Fibroblast of skin of left quadriceps (primary cell): ENCODE results near the gene TARP.

Source experiments
- DNase-seq, 2 experiments: peaks; one replicate each; pipeline ENCODE4 v3.0.0-alpha.2; 2013; ENCODE audit warnings: low read depth in 2 of 2

TARP gene

GRCh38 chr7:38217672-38218071, 55.8 kb downstream of the TARP start:
- DNase-seq = no peak

- peak; percentile 76 to 78 for DNase-seq
These were observed 57.4 kb downstream of the TARP start for GRCh38 chr7:38215735-38216670.

GRCh38 chr7:38215115-38215514, 58.3 kb downstream of the TARP start:
- DNase-seq = no peak

- no peak for DNase-seq
These were observed 61.5 kb downstream of the TARP start for GRCh38 chr7:38211940-38212339.

- no peak for DNase-seq
These were observed 62.0 kb downstream of the TARP start for GRCh38 chr7:38211486-38211885.
